NB4 (cell line): ENCODE data around the gene MAST4.

ENCODE experiments used
- CTCF ChIP-seq: IDR thresholded peaks from one replicate; pipeline ENCODE4 v1.5.1; 2012; ENCODE audit warnings: low read depth, low read length
- POLR2A ChIP-seq: IDR thresholded peaks from 2 replicates; pipeline ENCODE4 v1.6.1; 2011; ENCODE audit warnings: mild to moderate bottlenecking; ENCODE audit not compliant: insufficient read length; ENCODE audit errors: extremely low read depth

- no peak for TF ChIP-seq CTCF
- no peak for TF ChIP-seq POLR2A
Observed at GRCh38 chr5:66989286-66989685, 393.1 kb downstream of the MAST4 start.
